GM10266 (cell line): ENCODE measurements around the gene CLIC4.

Source experiments
- DNase-seq: peaks from one replicate; pipeline ENCODE4 v3.0.0; 2012; ENCODE audit errors: extremely low spot score
- TF ChIP-seq, protein P1 (sequence below): IDR thresholded peaks from 2 replicates; pipeline ENCODE4 v1.5.1; 2012; ENCODE audit warnings: mild to moderate bottlenecking, low read depth; ENCODE audit not compliant: control insufficient read depth, insufficient read depth; ENCODE audit errors: missing control alignments

The CLIC4 gene

GRCh38 chr1:24874056-24874455, 128.8 kb downstream of the CLIC4 start:
- no peak for DNase-seq
- TF ChIP-seq, protein P1, sequence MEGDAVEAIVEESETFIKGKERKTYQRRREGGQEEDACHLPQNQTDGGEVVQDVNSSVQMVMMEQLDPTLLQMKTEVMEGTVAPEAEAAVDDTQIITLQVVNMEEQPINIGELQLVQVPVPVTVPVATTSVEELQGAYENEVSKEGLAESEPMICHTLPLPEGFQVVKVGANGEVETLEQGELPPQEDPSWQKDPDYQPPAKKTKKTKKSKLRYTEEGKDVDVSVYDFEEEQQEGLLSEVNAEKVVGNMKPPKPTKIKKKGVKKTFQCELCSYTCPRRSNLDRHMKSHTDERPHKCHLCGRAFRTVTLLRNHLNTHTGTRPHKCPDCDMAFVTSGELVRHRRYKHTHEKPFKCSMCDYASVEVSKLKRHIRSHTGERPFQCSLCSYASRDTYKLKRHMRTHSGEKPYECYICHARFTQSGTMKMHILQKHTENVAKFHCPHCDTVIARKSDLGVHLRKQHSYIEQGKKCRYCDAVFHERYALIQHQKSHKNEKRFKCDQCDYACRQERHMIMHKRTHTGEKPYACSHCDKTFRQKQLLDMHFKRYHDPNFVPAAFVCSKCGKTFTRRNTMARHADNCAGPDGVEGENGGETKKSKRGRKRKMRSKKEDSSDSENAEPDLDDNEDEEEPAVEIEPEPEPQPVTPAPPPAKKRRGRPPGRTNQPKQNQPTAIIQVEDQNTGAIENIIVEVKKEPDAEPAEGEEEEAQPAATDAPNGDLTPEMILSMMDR, result no peak

DNA sequence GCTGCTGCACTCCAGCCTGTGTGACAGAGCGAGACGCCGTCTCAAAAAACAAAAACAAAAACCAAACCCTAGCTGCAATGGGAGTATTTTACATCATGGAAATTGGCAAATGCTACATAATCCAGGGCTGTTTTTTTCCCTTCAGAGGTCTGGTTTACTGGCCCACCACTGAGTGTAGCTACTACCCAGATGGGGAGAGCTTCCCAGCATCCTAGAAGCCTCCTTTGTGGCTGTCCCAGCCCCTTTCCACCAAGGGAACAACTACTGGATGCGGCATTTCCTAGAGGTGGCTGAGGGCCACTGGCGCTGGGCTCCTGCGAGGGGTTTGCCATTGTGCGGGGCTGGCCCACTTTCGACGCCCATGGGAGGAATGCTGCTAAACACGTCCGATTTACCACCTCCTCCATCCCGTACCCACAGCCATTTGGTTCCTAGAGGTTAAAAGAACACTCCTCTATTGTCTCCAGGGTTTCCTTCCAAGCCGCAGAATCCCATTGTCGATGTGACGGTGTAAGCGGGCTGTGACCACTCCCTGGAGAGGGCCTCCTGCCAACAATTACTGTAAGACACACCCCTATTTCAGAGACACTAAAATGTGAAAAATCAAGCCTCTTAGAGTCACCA, 129.5 kb downstream of the CLIC4 start:
- no peak for DNase-seq
- TF ChIP-seq, protein P1, result no peak

DNA sequence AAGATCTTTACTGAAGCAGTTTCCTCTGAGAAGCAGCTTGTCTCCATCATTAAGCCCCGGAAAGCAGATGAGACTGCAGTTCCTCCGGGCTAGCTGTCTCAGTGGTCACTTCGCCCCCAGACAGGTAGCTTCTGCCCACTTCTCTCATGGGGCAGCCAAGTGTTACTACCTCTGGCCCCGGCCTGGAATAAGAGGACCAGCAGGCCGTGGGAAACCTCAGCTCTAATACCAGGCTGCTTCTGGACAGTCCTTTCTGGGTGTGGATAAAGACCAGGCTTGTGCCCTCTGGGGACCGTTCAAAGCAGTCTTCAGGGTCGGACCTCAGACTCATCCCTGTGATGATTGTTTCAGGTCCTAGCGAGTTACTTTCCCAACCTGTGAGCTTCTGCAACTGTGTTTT, 130.0 kb downstream of the CLIC4 start:
- no peak for DNase-seq
- TF ChIP-seq, protein P1, result no peak

DNA sequence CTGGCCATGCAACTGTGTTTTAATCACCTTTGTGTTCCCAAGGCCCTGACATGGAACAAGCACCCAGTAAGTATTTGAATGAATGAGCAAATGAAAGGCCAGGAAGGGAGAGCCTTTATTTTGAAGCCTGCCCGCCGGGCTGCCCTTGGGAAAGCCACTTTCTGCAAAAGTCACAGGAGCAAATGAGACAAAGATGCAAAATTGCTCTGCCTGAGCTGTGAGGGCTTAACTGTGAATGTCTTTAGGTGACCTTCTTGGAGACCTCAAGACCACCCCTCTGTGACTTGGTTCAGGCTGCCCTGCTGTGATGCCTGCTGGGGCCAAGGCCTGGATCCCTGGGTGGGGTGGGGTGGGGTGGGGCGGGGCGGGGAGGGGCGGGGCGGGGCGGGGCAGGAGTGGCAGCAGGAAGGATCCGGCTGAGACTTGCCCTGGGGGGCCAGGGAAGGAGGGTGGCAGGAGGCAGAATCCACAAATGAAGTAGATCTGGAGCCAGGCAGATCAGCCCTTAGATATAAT, 130.8 kb downstream of the CLIC4 start:
- no peak for DNase-seq
- TF ChIP-seq, protein P1, result no peak

DNA sequence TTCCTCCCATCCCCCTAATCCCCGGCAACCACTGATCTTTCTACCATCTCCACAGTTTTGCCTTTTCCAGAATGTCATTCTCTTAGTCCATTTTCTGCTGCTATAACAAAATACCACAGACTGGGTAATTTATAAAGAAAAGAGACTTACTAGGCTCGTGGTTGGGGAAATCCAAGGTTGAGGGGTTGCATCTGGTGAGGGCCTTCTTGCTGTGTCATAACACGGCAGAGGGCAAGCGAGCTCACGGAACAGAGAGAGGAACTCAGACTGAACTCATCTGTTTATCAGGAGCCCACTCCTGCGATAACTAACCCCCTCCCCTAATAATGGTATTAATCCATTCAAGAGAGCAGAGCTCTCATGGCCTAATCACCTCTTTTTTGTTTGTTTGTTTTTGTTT, 132.8 kb downstream of the CLIC4 start:
- DNase-seq, result no peak
- TF ChIP-seq, protein P1, result no peak

- TF ChIP-seq, protein P1, result no peak
- no peak for DNase-seq
Measured at GRCh38 chr1:24878775-24879742, 133.8 kb downstream of the CLIC4 start.
